Camera-type eye (tissue), 1 donor: ENCODE data around the gene MTSS2. TPM values are rescaled to one million over a fixed set of nuclear protein-coding genes. Genes with fewer than 3 reads are reported as not detected.

Experiments
- total RNA-seq: library from RNA; depleted of rRNA; stranded (reverse); fragments of >200 nt; gene quantifications from one replicate; pipeline ENCODE4 v1.2.3, GENCODE V29; 2014

Gene MTSS2, protein sequence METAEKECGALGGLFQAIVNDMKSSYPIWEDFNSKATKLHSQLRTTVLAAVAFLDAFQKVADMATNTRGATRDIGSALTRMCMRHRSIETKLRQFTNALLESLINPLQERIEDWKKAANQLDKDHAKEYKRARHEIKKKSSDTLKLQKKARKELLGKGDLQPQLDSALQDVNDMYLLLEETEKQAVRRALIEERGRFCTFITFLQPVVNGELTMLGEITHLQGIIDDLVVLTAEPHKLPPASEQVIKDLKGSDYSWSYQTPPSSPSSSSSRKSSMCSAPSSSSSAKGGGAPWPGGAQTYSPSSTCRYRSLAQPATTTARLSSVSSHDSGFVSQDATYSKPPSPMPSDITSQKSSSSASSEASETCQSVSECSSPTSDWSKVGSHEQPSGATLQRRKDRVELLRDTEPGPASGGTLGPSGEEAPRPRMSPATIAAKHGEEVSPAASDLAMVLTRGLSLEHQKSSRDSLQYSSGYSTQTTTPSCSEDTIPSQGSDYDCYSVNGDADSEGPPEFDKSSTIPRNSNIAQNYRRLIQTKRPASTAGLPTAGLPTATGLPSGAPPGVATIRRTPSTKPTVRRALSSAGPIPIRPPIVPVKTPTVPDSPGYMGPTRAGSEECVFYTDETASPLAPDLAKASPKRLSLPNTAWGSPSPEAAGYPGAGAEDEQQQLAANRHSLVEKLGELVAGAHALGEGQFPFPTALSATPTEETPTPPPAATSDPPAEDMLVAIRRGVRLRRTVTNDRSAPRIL
- 55.0 TPM for total RNA-seq

DNA sequence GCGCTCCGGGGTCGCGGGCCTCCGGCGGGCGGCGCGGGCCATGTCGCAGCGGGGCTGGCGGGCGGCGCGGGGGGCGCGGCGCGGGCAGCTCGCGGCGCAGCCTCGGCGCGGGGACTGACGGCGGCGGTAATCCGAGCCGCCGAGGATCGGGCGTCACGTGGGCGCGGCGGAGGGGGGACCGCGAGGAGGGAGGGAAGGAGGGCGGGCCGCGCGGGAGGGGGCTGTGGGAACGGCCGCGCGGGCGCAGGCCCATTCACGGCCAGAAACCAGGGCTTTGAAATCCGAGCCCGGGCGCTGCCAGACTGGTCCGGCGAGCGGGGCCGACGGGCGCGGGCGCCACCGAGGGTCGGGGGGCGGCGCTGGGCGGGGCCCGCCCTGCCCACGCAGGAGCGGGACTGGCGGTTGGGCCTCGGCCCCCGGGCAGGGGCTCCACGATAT is at the start of gene MTSS2:
Gene MTSS2, minus strand, starts transcription at position 116 of the 438 bp plus-strand sequence. CDS start 262 bp downstream, outside the sequence.

DNA sequence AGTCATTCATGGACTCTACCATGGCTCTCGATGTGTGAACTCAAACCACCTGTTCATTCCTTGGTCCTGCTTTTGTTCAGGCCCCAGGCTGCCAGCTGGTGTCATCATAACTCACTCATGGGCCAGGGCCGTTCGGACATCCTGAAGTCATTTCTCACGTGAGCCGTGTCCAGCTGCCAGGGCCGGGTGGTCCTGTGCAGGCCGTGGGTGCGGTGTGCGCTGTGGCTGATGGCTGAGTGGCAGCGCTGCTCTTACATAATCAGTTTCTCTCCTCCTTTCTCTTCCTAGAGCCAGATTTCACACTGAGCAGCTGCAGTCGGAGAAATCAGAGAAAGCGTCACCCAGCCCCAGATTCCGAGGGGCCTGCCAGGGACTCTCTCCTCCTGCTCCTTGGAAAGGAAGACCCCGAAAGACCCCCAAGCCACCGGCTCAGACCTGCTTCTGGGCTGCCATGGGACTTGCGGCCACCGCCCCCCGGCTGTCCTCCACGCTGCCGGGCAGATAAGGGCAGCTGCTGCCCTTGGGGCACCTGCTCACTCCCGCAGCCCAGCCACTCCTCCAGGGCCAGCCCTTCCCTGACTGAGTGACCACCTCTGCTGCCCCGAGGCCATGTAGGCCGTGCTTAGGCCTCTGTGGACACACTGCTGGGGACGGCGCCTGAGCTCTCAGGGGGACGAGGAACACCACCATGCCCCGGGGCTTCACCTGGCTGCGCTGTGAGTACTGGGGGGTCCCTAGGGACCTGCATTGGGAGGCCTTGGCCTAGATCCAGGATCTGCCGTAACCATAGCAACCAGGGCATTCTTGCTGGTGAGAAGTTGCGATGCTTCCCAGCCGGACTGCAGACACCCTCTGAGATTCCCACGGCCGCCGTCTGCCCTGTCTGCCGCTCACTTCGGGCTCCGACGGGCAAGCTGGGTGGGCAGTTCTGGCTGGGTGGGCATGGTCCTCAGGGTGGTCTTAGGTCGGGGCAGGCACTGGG is 39.3 kb downstream of the MTSS2 start, which contains the start of gene IL34:
Gene IL34, plus strand, starts transcription at position 300 of the 982 bp plus-strand sequence. Its CDS starts 389 bp downstream, at position 689.

Other genes with a start within 250 kb of the MTSS2 start
- 37.7 TPM for gene ST3GAL2, start 247.0 kb downstream of the MTSS2 start, total RNA-seq
- gene FCSK, start 231.5 kb downstream of the MTSS2 start, total RNA-seq: 20.0 TPM
- 74.8 TPM for gene COG4, start 162.5 kb downstream of the MTSS2 start, total RNA-seq
- gene SF3B3, start 162.2 kb downstream of the MTSS2 start, total RNA-seq: 200 TPM
- gene IL34, start 39.5 kb downstream of the MTSS2 start, total RNA-seq: 11.3 TPM
- gene VAC14, start 115.1 kb upstream of the MTSS2 start, total RNA-seq: 27.9 TPM